HepG2 (cell line): ENCODE measurements around the gene THAP5. TPM values are rescaled to one million over a fixed set of nuclear protein-coding genes. Genes with fewer than 3 reads are reported as not detected.
A peak's percentile ranks its signal among the peaks of the same experiment; 100 is the strongest.

Experiments used
- ATAC-seq: fragments of 200-7000 bp; cut with Tn5 transposase; 3 replicates; pipeline ENCODE4 v1.9.1; 2020; ENCODE audit warnings: mild to moderate bottlenecking, moderate library complexity
- BruUV-seq: library from RNA; stranded (reverse); fragments of 400-500 nt; replicated peaks from 2 replicates; lab custom pipeline; 2021; lab: Mats Ljungman, UMichigan
- CTCF ChIA-PET: fragments of 300-600 bp; formaldehyde crosslinking; extraction: SDS; loops from one replicate; lab custom pipeline; 2021; ENCODE audit warnings: low total read pairs, inconsistent platforms, low intra/inter-chr PET ratio; lab: Yijun Ruan, JAX
- POLR2A ChIA-PET: fragments of 350-600 bp; sonication (Branson Sonifier 250); formaldehyde crosslinking; loops from one replicate; lab custom pipeline; 2020; ENCODE audit warnings: antibody characterized with exemption, inconsistent platforms; lab: Yijun Ruan, JAX
- DNase-seq: peaks from one replicate; pipeline ENCODE4 v3.0.0-alpha.2; 2015; ENCODE audit warnings: low spot score
- FAIRE-seq: peaks from 3 replicates; lab custom pipeline; 2011; peaks lifted over from hg19 to GRCh38; lab: Jason Lieb, UNC
- H2AFZ ChIP-seq: one replicate; pipeline ENCODE4 v1.6.1; 2011; ENCODE audit warnings: low read length, inconsistent platforms
- H3K27ac ChIP-seq: fragments of 300-600 bp; 3 replicates; pipeline ENCODE4 v1.8.0; 2011; ENCODE audit warnings: mixed run types, mild to moderate bottlenecking, mixed read lengths, low read length, inconsistent platforms; ENCODE audit not compliant: insufficient read depth; ENCODE audit errors: extremely low read length
- H3K27me3 ChIP-seq, 2 experiments: fragments of 200-600 bp in 1 of 2; 2 replicates in 1 of 2; 3 replicates in 1 of 2; pipeline versions ENCODE4 v1.6.0 to v1.8.0; 2011; ENCODE audit warnings: low read length in 2 of 2, mild to moderate bottlenecking in 2 of 2, moderate library complexity in 2 of 2, inconsistent platforms in 1 of 2; ENCODE audit not compliant: insufficient read depth in 2 of 2, control insufficient read depth in 1 of 2
- H3K36me3 ChIP-seq, 2 experiments: fragments of 200-600 bp in 1 of 2; replicated peaks in 1 of 2; 2 replicates in 1 of 2; 3 replicates in 1 of 2; pipeline versions ENCODE4 v1.5.1 to v1.8.0; 2011; ENCODE audit warnings: low read length in 2 of 2, inconsistent platforms in 1 of 2; ENCODE audit not compliant: insufficient read depth in 2 of 2, control insufficient read depth in 1 of 2
- H3K4me1 ChIP-seq: 2 replicates; pipeline ENCODE4 v1.5.1; 2012; ENCODE audit warnings: low read length, inconsistent platforms; ENCODE audit not compliant: insufficient read depth
- H3K4me2 ChIP-seq: 2 replicates; pipeline ENCODE4 v1.6.0; 2011; ENCODE audit warnings: low read depth, low read length, inconsistent platforms
- H3K4me3 ChIP-seq, 3 experiments: fragments of 200-600 bp in 1 of 3; sonication (generic), shearing (Covaris generic) in 1 of 3; replicated peaks in 1 of 3; 2 replicates each; pipeline ENCODE4 v1.5.1; 2011 to 2016; ENCODE audit warnings: low read length in 3 of 3, inconsistent platforms in 2 of 3, low read depth in 2 of 3, mild to moderate bottlenecking in 2 of 3, control low read depth in 1 of 3, mixed read lengths in 1 of 3; ENCODE audit not compliant: insufficient read depth in 1 of 3
- H3K79me2 ChIP-seq: one replicate; pipeline ENCODE4 v1.6.1; 2011; ENCODE audit warnings: low read length, inconsistent platforms; ENCODE audit not compliant: insufficient read depth
- H3K9ac ChIP-seq: 2 replicates; pipeline ENCODE4 v1.6.0; 2011; ENCODE audit warnings: mild to moderate bottlenecking, low read depth, low read length, inconsistent platforms; ENCODE audit not compliant: insufficient read depth
- H3K9me3 ChIP-seq: 2 replicates; pipeline ENCODE4 v1.5.1; 2012; ENCODE audit warnings: mild to moderate bottlenecking, low read length
- H4K20me1 ChIP-seq: 2 replicates; pipeline ENCODE4 v1.6.0; 2011; ENCODE audit warnings: inconsistent platforms, mild to moderate bottlenecking, low read length, moderate library complexity; ENCODE audit not compliant: insufficient read depth
- FOXP4 ChIP-seq: sonication (generic); formaldehyde crosslinking; IDR thresholded peaks from 2 replicates; pipeline ENCODE4 v1.4.0; 2020; ENCODE audit warnings: missing genetic modification reagents
- MBNL3 ChIP-seq: fragments of 250-450 bp; sonication (Bioruptor Pico); conservative IDR thresholded peaks from 2 replicates; pipeline ENCODE4 v1.8.0; 2022; ENCODE audit warnings: mild to moderate bottlenecking, inconsistent platforms
- NCOA1 ChIP-seq: sonication (generic); formaldehyde crosslinking; IDR thresholded peaks from 2 replicates; pipeline ENCODE4 v1.9.0; 2021; ENCODE audit warnings: missing genetic modification reagents
- SIX1 ChIP-seq: sonication (generic); formaldehyde crosslinking; IDR thresholded peaks from 2 replicates; pipeline ENCODE4 v1.4.0; 2020; ENCODE audit warnings: missing genetic modification reagents, borderline replicate concordance
- SMC3 ChIP-seq: IDR thresholded peaks from 2 replicates; pipeline ENCODE4 v1.6.1; 2011; ENCODE audit warnings: low read length, improper control_type of control experiment
- STAG1 ChIP-seq: sonication (generic); formaldehyde crosslinking; IDR thresholded peaks from 2 replicates; pipeline ENCODE4 v1.4.0; 2020; ENCODE audit warnings: missing genetic modification reagents
- UBTF ChIP-seq: sonication (generic); formaldehyde crosslinking; IDR thresholded peaks from 2 replicates; pipeline ENCODE4 v1.4.0; 2020; ENCODE audit warnings: mild to moderate bottlenecking, missing genetic modification reagents
- ZBTB1 ChIP-seq: sonication (generic); formaldehyde crosslinking; IDR thresholded peaks from 2 replicates; pipeline ENCODE4 v1.4.0; 2020; ENCODE audit warnings: missing genetic modification reagents, borderline replicate concordance
- ZNF142 ChIP-seq: sonication (generic); formaldehyde crosslinking; IDR thresholded peaks from 2 replicates; pipeline ENCODE4 v1.4.0; 2020; ENCODE audit warnings: missing genetic modification reagents
- ZNF550 ChIP-seq: sonication (generic); formaldehyde crosslinking; IDR thresholded peaks from 2 replicates; pipeline ENCODE4 v1.4.0; 2020; ENCODE audit warnings: mild to moderate bottlenecking, missing genetic modification reagents, borderline replicate concordance
- WGBS: methylation state at CpG from one replicate; pipeline ENCODE4 v1.1.6; 2017; ENCODE audit warnings: low lambda C conversion rate; 5-methylcytosine and 5-hydroxymethylcytosine counted together
- in situ Hi-C: cut with HindIII; loops from 2 replicates; pipeline ENCODE4 v1.10.0; 2017; ENCODE audit warnings: low pct_unique_long_range_greater_than_20kb; ENCODE audit not compliant: extremely low pct_ligation_motif_present
- intact Hi-C: fragments of 100-400 bp; cut with micrococcal nuclease; formaldehyde crosslinking; loops from one replicate; pipeline ENCODE4 v1.10.0; 2022; ENCODE audit not compliant: unreplicated experiment
- polyA plus RNA-seq, 8 experiments: library from polyadenylated mRNA; depleted of rRNA in 3 of 8; stranded (reverse) in 7 of 8; unstranded in 1 of 8; fragments of >200 nt; fragmentation: Illumina TruSeq in 4 of 8; extraction: Trizol in 4 of 8; gene quantifications; 2 replicates each; pipeline versions ENCODE4 v1.2.1 to v1.2.3, GENCODE V29; 2011 to 2016; ENCODE audit warnings: low read depth in 4 of 8, missing spikeins in 1 of 8, mixed read lengths in 1 of 8; ENCODE audit not compliant: insufficient read depth in 1 of 8
- total RNA-seq, 5 experiments: library from RNA; depleted of rRNA; stranded (reverse); fragments of >200 nt; fragmentation: Illumina TruSeq; extraction: Trizol; gene quantifications; 2 replicates each; pipeline ENCODE4 v1.2.3, GENCODE V29; 2016; ENCODE audit warnings: low read depth in 1 of 5

The THAP5 gene
- total and polyA plus RNA-seq, 2 of the 13 experiments (the other 11 are each of a cell fraction or from before 2014, with no cell fraction given) = 3.6 to 11.8 TPM

- 0 out of 2 replicates have a peak, but pooled peaks have one; percentile 12 for TF ChIP-seq FOXP4
Observed at GRCh38 chr7:108613949-108614381, 44.5 kb upstream of the THAP5 start (continued).

- no peaks in the 10 kb centered on the region for H3K9me3 ChIP-seq
- no peaks in the 10 kb centered on the region for H3K79me2 ChIP-seq
- in situ Hi-C loops = loop anchor here (25.0 kb wide), 1 partner anchor 1474 kb away; no protein-coding TSS in a partner anchor
- H3K9ac ChIP-seq = no peak overlapping the region
- ATAC-seq = peak; percentile 69
- no peaks in the 10 kb centered on the region for H3K36me3 ChIP-seq
- no peak overlapping the region for H2AFZ ChIP-seq
- no peak for FAIRE-seq
- 1% methylated on average over 5 of the region's 5 CpGs for WGBS
- no peak overlapping the region; a peak in 1 of 6 replicates for H3K4me3 ChIP-seq
- H3K27ac ChIP-seq = no peak overlapping the region
- H3K4me1 ChIP-seq = peaks cover 18% of the 10 kb centered on the region
- peak; percentile 32 for DNase-seq
- no TSS peak for BruUV-seq
- intact Hi-C loops = loop anchor here (5.0 kb wide), 1 partner anchor 194 kb away; no protein-coding TSS in a partner anchor
- CTCF ChIA-PET = no interaction called here
- H3K27me3 ChIP-seq = no peaks in the 10 kb centered on the region
- no peaks in the 10 kb centered on the region for H4K20me1 ChIP-seq
- peak overlapping the region; percentile 47 for H3K4me2 ChIP-seq
- POLR2A ChIA-PET = interaction anchor here (0.9 kb wide), 1 partner anchor 10 kb away, joined by 3 read pairs; no protein-coding TSS in a partner anchor
- no peak for TF ChIP-seq SIX1
- TF ChIP-seq STAG1 (CRISPR knock-in tag) = peak; percentile 68
- no peak for TF ChIP-seq ZNF550 (CRISPR knock-in tag)
- no peak for TF ChIP-seq ZBTB1
- TF ChIP-seq MBNL3 (CRISPR knock-in tag) = no peak
- TF ChIP-seq ZNF142 = no peak
- no peak for TF ChIP-seq UBTF (CRISPR knock-in tag)
- no peak for TF ChIP-seq NCOA1 (CRISPR knock-in tag)
- peak; percentile 31; the same call in 1 of the 2 replicates for TF ChIP-seq SMC3
Observed at GRCh38 chr7:108613147-108613948, 43.8 kb upstream of the THAP5 start.
